Hepatocyte (in vitro differentiated cells): Measurements from ENCODE around the gene USP11. TPM values are rescaled to one million over a fixed set of nuclear protein-coding genes. Genes with fewer than 3 reads are reported as not detected.

Source experiments
- DNase-seq: peaks from one replicate; pipeline ENCODE4 v3.0.0-alpha.2; 2016; ENCODE audit warnings: low spot score
- H2AFZ ChIP-seq: fragments of 200-600 bp; sonication (generic); 2 replicates; pipeline ENCODE4 v1.6.0; 2016; ENCODE audit warnings: antibody characterized with exemption, mild to moderate bottlenecking
- H3K27ac ChIP-seq: fragments of 200-600 bp; sonication (generic); 2 replicates; pipeline ENCODE4 v1.5.1; 2016; ENCODE audit warnings: mild to moderate bottlenecking
- H3K27me3 ChIP-seq: fragments of 200-600 bp; sonication (generic); 2 replicates; pipeline ENCODE4 v1.6.1; 2016
- H3K36me3 ChIP-seq: fragments of 200-600 bp; sonication (generic); replicated peaks from 2 replicates; pipeline ENCODE4 v1.5.1; 2016; ENCODE audit warnings: low read depth; ENCODE audit not compliant: insufficient read depth
- H3K4me1 ChIP-seq: fragments of 200-600 bp; sonication (generic); 2 replicates; pipeline ENCODE4 v1.5.1; 2016; ENCODE audit warnings: mild to moderate bottlenecking, moderate library complexity; ENCODE audit not compliant: insufficient read depth
- H3K4me2 ChIP-seq: fragments of 200-600 bp; sonication (generic); 2 replicates; pipeline ENCODE4 v1.6.0; 2016
- H3K4me3 ChIP-seq: fragments of 200-600 bp; sonication (generic); 2 replicates; pipeline ENCODE4 v1.5.1; 2016; ENCODE audit warnings: mild to moderate bottlenecking
- H3K79me2 ChIP-seq: fragments of 200-600 bp; sonication (generic); 2 replicates; pipeline ENCODE4 v1.6.0; 2017; ENCODE audit warnings: mild to moderate bottlenecking
- H3K9me2 ChIP-seq: fragments of 200-600 bp; sonication (generic); replicated peaks from 2 replicates; pipeline ENCODE4 v1.6.0; 2017; ENCODE audit warnings: mild to moderate bottlenecking; ENCODE audit not compliant: insufficient read depth
- H3K9me3 ChIP-seq: fragments of 200-600 bp; sonication (generic); 2 replicates; pipeline ENCODE4 v1.5.1; 2016; ENCODE audit warnings: low read depth, mild to moderate bottlenecking
- H4K20me1 ChIP-seq: fragments of 200-600 bp; sonication (generic); 2 replicates; pipeline ENCODE4 v1.6.0; 2016; ENCODE audit warnings: mild to moderate bottlenecking; ENCODE audit not compliant: insufficient read depth, poor library complexity, severe bottlenecking
- EZH2 ChIP-seq: fragments of 200-600 bp; sonication (generic); IDR thresholded peaks from 2 replicates; pipeline ENCODE4 v1.6.1; 2016; ENCODE audit warnings: antibody characterized with exemption, mild to moderate bottlenecking, borderline replicate concordance
- EZH2phosphoT487 ChIP-seq: fragments of 200-600 bp; sonication (generic); IDR thresholded peaks from one replicate; pipeline ENCODE4 v1.6.1; 2018; ENCODE audit warnings: antibody characterized with exemption, mild to moderate bottlenecking, low read depth, moderate library complexity; ENCODE audit not compliant: unreplicated experiment, severe bottlenecking
- WGBS: methylation state at CpG from one replicate; pipeline ENCODE4 v1.1.6; 2016; ENCODE audit warnings: low lambda C conversion rate; ENCODE audit errors: missing lambda C conversion rate; 5-methylcytosine and 5-hydroxymethylcytosine counted together
- polyA plus RNA-seq: library from polyadenylated mRNA; unstranded; fragments of >200 nt; fragmentation: Nextera tagmentation; extraction: Ambion mirVana; gene quantifications from 2 replicates; pipeline ENCODE4 v1.2.1, GENCODE V29; 2016
- small RNA-seq: library from RNA; depleted of rRNA; stranded (forward); fragments of <200 nt; gene quantifications from one replicate; pipeline ENCODE3, GENCODE V24; 2014
- total RNA-seq: library from RNA; depleted of rRNA; stranded (reverse); fragments of >200 nt; gene quantifications from 2 replicates; pipeline ENCODE4 v1.2.3, GENCODE V29; 2014
- TF ChIP-seq, protein P1 (sequence below): fragments of 200-600 bp; sonication (generic); IDR thresholded peaks from 2 replicates; pipeline ENCODE4 v1.5.1; 2016; ENCODE audit warnings: antibody characterized with exemption, mild to moderate bottlenecking; ENCODE audit not compliant: poor library complexity

Gene USP11
- total and polyA plus RNA-seq, 2 experiments from 2014 or later, result 89.2 to 199 TPM

DNA sequence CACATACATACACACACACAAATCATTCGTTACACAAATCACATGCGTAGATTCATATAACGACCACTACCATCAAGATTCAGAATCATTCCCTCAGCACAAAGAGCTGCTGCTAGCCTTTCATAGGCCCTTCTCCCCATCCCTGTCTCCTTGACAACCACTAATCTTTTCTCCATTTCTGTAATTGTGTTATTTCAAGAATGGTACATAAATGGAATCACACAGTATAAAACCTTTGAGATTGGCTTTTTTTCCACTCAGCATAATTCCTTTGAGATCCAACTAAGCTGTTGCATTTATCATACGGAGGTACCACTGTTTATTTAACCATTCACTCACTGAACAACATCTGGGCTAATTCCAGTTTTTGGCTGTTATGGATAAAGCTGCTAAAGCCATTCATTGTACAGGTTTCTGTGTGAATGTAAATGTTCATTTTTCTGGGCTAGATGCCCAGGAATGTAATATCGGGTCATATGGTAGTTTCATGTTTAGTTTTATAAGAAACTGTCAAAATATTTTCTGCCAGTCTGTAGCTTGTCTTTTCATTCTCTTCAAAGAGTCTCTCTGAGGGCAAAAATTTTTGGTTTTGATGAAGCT, 64.1 kb downstream of the USP11 start:
- TF ChIP-seq EZH2 (no peak), EZH2phosphoT487 (no peak)
- TF ChIP-seq, protein P1, sequence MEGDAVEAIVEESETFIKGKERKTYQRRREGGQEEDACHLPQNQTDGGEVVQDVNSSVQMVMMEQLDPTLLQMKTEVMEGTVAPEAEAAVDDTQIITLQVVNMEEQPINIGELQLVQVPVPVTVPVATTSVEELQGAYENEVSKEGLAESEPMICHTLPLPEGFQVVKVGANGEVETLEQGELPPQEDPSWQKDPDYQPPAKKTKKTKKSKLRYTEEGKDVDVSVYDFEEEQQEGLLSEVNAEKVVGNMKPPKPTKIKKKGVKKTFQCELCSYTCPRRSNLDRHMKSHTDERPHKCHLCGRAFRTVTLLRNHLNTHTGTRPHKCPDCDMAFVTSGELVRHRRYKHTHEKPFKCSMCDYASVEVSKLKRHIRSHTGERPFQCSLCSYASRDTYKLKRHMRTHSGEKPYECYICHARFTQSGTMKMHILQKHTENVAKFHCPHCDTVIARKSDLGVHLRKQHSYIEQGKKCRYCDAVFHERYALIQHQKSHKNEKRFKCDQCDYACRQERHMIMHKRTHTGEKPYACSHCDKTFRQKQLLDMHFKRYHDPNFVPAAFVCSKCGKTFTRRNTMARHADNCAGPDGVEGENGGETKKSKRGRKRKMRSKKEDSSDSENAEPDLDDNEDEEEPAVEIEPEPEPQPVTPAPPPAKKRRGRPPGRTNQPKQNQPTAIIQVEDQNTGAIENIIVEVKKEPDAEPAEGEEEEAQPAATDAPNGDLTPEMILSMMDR, result no peak
- no peaks in the 10 kb centered on the region for H3K36me3 ChIP-seq
- H3K79me2 ChIP-seq, result no peaks in the 10 kb centered on the region
- no peaks in the 10 kb centered on the region for H3K9me2 ChIP-seq
- H3K9me3 ChIP-seq, result no peaks in the 10 kb centered on the region
- no peaks in the 10 kb centered on the region for H3K27me3 ChIP-seq
- WGBS, result 72% methylated on average over 5 of the region's 5 CpGs
- no peaks in the 10 kb centered on the region for H4K20me1 ChIP-seq
- H3K4me1 ChIP-seq, result no peaks in the 10 kb centered on the region
- no peak overlapping the region for H3K4me2 ChIP-seq
- peak overlapping the region; percentile 64 for H3K27ac ChIP-seq
- H2AFZ ChIP-seq, result no peak overlapping the region
- no peak for DNase-seq
- no peak overlapping the region for H3K4me3 ChIP-seq

- Histone ChIP-seq H3K4me1 (no peaks in the 10 kb centered on the region), H2AFZ (no peak overlapping the region), H3K4me2 (no peak overlapping the region), H3K9me3 (no peaks in the 10 kb centered on the region), H4K20me1 (no peaks in the 10 kb centered on the region), H3K4me3 (no peak overlapping the region), H3K27me3 (no peaks in the 10 kb centered on the region), H3K9me2 (no peaks in the 10 kb centered on the region), H3K36me3 (no peaks in the 10 kb centered on the region), H3K27ac (peak overlapping the region; percentile 74), H3K79me2 (no peaks in the 10 kb centered on the region)
- DNase-seq, result peak; percentile 36
- TF ChIP-seq EZH2phosphoT487, result no peak
- TF ChIP-seq, protein P1, result no peak
- TF ChIP-seq EZH2, result no peak
- WGBS, result 70% methylated on average over 5 of the region's 5 CpGs
Observed at GRCh38 chrX:47297874-47298273, 65.1 kb downstream of the USP11 start.

Small RNAs within 50 kb of the gene (small RNA-seq; reads per million reads assigned to genes)
- not detected for gene RN7SL785P

Other genes with a start within 250 kb of the USP11 start
- gene RGN, start 154.6 kb upstream of the USP11 start, total RNA-seq, result 105 and 108 TPM in 2 replicates
- gene RGN, start 154.6 kb upstream of the USP11 start, polyA plus RNA-seq, result 82.7 and 111 TPM in 2 replicates
- gene NDUFB11, start 88.3 kb upstream of the USP11 start, total RNA-seq, result 64.3 and 65.4 TPM in 2 replicates
- gene NDUFB11, start 88.3 kb upstream of the USP11 start, polyA plus RNA-seq, result 146 and 168 TPM in 2 replicates
- 21.7 and 26.4 TPM in 2 replicates for gene RBM10, start 87.8 kb upstream of the USP11 start, total RNA-seq
- 29.2 and 35.9 TPM in 2 replicates for gene RBM10, start 87.8 kb upstream of the USP11 start, polyA plus RNA-seq
- 231 and 253 TPM in 2 replicates for gene UBA1, start 39.2 kb upstream of the USP11 start, total RNA-seq
- 213 and 236 TPM in 2 replicates for gene UBA1, start 39.2 kb upstream of the USP11 start, polyA plus RNA-seq
- gene CDK16, start 14.3 kb upstream of the USP11 start, total RNA-seq, result 121 and 130 TPM in 2 replicates
- gene CDK16, start 14.3 kb upstream of the USP11 start, polyA plus RNA-seq, result 190 and 210 TPM in 2 replicates
- 0.08 and 0.33 TPM in 2 replicates for gene ZNF157, start 137.6 kb downstream of the USP11 start, total RNA-seq
- not detected in 2 replicates for gene ZNF157, start 137.6 kb downstream of the USP11 start, polyA plus RNA-seq